Peyer's patch (tissue), 4 donors: ENCODE data around the gene ACSBG1. TPM values are rescaled to one million over a fixed set of nuclear protein-coding genes. Genes with fewer than 3 reads are reported as not detected.

Source experiments
- DNase-seq, 3 donors: peaks; one replicate each; pipeline ENCODE4 v3.0.0-alpha.2; 2017 to 2019
- H3K27ac ChIP-seq, 4 donors: fragments of 200-600 bp; sonication (generic); one replicate each; pipeline ENCODE4 v1.5.1; 2016 to 2019
- H3K27me3 ChIP-seq, 2 donors: fragments of 200-600 bp; sonication (generic); one replicate each; pipeline ENCODE4 v1.5.1; 2019
- H3K36me3 ChIP-seq, 3 donors: fragments of 200-600 bp; sonication (generic); one replicate each; pipeline ENCODE4 v1.5.1; 2016 to 2019
- H3K4me1 ChIP-seq, 4 donors: fragments of 200-600 bp; sonication (generic); one replicate each; pipeline ENCODE4 v1.5.1; 2016 to 2019
- H3K4me3 ChIP-seq, 4 donors: fragments of 200-600 bp; sonication (generic); 1 replicate in 3 of 4; 2 replicates in 1 of 4; pipeline ENCODE4 v1.5.1; 2016 to 2019; ENCODE audit warnings: mild to moderate bottlenecking in 1 of 4
- H3K9me3 ChIP-seq, 4 donors: fragments of 200-600 bp; sonication (generic); one replicate each; pipeline ENCODE4 v1.5.1; 2016 to 2019; ENCODE audit warnings: mild to moderate bottlenecking in 1 of 4
- CTCF ChIP-seq, 6 experiments: fragments of 450-650 bp in 4 of 6; fragments of 200-600 bp in 2 of 6; sonication (generic) in 1 of 6; IDR thresholded peaks; one replicate each; pipeline ENCODE4 v1.5.1; 2017 to 2019; ENCODE audit warnings: antibody characterized with exemption in 6 of 6, mild to moderate bottlenecking in 3 of 6, moderate library complexity in 1 of 6
- POLR2A ChIP-seq, 2 donors: fragments of 450-650 bp; IDR thresholded peaks; one replicate each; pipeline ENCODE4 v1.5.1; 2017; ENCODE audit warnings: antibody characterized with exemption in 2 of 2, mild to moderate bottlenecking in 2 of 2, moderate library complexity in 2 of 2
- total RNA-seq, 4 donors: library from RNA; depleted of rRNA; stranded (reverse); fragments of >200 nt; gene quantifications; one replicate each; pipeline ENCODE4 v1.1.0, GENCODE V29; 2016

The ACSBG1 gene
- total RNA-seq, 4 donors from 2014 or later, result not detected

GRCh38 chr15:78272776-78273175 is 38.4 kb upstream of the ACSBG1 start:
- peaks cover 0 to 43% (median 0%) of the 10 kb centered on the region in 3 donors for H3K36me3 ChIP-seq

DNA sequence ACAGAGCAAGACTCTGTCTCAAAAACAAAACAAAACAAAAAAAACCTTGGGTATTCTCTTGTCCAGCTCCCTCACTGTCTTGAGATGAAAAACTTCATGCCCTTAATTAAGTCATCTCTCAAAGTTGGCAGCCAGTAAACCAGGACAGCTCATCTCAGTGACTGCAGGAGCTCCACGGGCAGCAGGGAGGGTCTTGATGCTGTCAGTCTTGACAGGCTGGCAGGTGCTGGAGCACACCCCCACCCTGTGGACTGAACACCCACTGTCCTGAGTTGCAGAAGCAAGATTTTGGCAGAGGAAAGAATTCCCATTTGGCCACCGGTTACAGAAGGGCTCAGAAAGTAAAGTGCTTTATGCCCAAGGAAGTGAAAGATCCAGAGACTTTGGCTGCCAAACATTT is 38.0 kb upstream of the ACSBG1 start:
- Histone ChIP-seq H3K4me1 (no peaks in the 10 kb centered on the region), H3K27ac (no peak overlapping the region), H3K36me3 (peaks cover 0 to 43% (median 0%) of the 10 kb centered on the region in 3 donors), H3K27me3 (no peaks in the 10 kb centered on the region), H3K9me3 (no peaks in the 10 kb centered on the region), H3K4me3 (no peak overlapping the region)
- TF ChIP-seq POLR2A (IDR thresholded peaks at IDR 0.05) (no peak), CTCF (IDR thresholded peaks at IDR 0.05) (no peak)
- DNase-seq, result no peak

More at GRCh38 chr15:78272776-78273175, 38.4 kb upstream of the ACSBG1 start:
- DNase-seq, result no peak
- no peak for TF ChIP-seq CTCF (IDR thresholded peaks at IDR 0.05)
- no peak for TF ChIP-seq POLR2A (IDR thresholded peaks at IDR 0.05)
- Histone ChIP-seq H3K9me3 (no peaks in the 10 kb centered on the region), H3K27me3 (no peaks in the 10 kb centered on the region), H3K4me1 (no peaks in the 10 kb centered on the region), H3K27ac (no peak overlapping the region), H3K4me3 (no peak overlapping the region)

GRCh38 chr15:78266806-78267205 is 32.4 kb upstream of the ACSBG1 start:
- TF ChIP-seq POLR2A (IDR thresholded peaks at IDR 0.05), result no peak
- no peak for TF ChIP-seq CTCF (IDR thresholded peaks at IDR 0.05)
- Histone ChIP-seq H3K9me3 (no peaks in the 10 kb centered on the region), H3K36me3 (peaks cover 0 to 8% (median 0%) of the 10 kb centered on the region in 3 donors), H3K27me3 (no peaks in the 10 kb centered on the region), H3K4me3 (no peak overlapping the region), H3K4me1 (peaks cover 0 to 14% (median 4%) of the 10 kb centered on the region in 4 donors), H3K27ac (peak overlapping the region in 1 of 4 donors; percentile 21)
- no peak for DNase-seq

DNA sequence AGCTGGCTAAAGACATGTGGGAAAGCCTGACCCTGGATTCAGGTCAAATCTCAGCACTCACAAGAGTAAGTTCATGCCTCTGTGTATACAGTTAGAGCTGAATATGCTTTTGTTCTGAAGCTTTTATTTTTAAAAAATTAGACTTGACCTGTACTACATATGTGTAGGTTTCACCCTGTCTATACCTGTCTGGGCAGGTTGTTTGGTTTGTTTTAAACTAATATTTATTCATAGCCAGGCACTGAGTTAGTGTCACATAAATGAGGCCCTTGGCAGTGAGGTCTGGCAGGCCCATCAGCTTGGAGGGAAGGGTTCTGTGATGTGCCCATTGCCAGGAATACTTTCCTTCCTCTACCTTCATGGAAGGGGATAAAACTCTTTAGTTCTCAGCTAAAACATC is 31.9 kb upstream of the ACSBG1 start:
- Histone ChIP-seq H3K4me1 (peaks cover 0 to 14% (median 4%) of the 10 kb centered on the region in 4 donors), H3K4me3 (no peak overlapping the region), H3K27ac (peak overlapping the region in 1 of 4 donors; percentile 21), H3K9me3 (no peaks in the 10 kb centered on the region), H3K27me3 (no peaks in the 10 kb centered on the region), H3K36me3 (peaks cover 0 to 7% (median 0%) of the 10 kb centered on the region in 3 donors)
- TF ChIP-seq POLR2A (IDR thresholded peaks at IDR 0.05) (no peak), CTCF (IDR thresholded peaks at IDR 0.05) (no peak)
- DNase-seq, result no peak

DNA sequence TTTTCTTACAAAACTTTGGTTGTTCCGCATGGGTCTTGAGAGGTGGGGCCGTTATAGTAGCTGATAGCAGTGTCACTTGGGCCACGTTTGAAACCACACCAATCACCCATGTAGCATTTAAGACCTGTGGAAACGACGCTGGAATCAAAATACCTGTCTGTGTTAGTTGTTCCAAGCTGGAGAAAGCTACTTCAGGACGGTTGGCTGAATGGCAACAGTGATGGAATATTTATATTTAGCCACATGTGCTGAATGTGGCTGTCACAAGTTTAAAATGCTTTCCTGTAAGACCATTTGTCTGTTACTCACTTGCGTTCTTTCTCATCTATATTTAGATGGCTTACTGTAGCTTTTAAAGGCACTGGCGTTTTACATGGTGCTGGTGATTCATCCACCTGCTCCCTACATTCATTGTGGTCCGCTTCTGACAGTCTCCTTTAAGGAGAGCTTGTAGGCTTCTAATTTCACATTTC is 31.4 kb upstream of the ACSBG1 start:
- Histone ChIP-seq H3K4me1 (peaks cover 0 to 14% (median 4%) of the 10 kb centered on the region in 4 donors), H3K4me3 (no peak overlapping the region), H3K27me3 (no peaks in the 10 kb centered on the region), H3K9me3 (no peaks in the 10 kb centered on the region), H3K27ac (peak overlapping the region in 1 of 4 donors; percentile 82), H3K36me3 (peaks cover 0 to 3% (median 0%) of the 10 kb centered on the region in 3 donors)
- no peak for TF ChIP-seq POLR2A (IDR thresholded peaks at IDR 0.05)
- TF ChIP-seq CTCF (IDR thresholded peaks at IDR 0.05), result no peak
- no peak for DNase-seq

DNA sequence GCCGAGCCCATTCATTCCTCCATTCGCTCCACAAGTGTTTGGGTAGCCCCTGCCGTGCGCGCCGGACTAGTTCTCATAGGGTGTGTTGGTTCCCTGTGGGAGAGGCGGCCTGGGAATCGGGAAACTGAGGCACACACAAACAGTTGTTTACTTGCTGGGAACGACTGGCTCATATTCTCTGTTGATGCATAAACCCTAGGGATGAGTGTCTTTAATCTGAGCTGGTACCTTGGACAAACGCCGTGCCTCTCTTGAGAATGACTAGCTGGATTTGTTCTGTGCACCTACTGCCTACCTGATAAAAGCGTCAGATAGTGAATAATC is 30.7 kb upstream of the ACSBG1 start:
- Histone ChIP-seq H3K4me3 (peak overlapping the region; percentile 61 to 72 (median 62)), H3K4me1 (peaks cover 0 to 14% (median 4%) of the 10 kb centered on the region in 4 donors), H3K9me3 (no peaks in the 10 kb centered on the region), H3K27me3 (no peaks in the 10 kb centered on the region), H3K27ac (peak overlapping the region; percentile 44 to 86 (median 78)), H3K36me3 (no peaks in the 10 kb centered on the region)
- no peak for DNase-seq
- TF ChIP-seq CTCF (IDR thresholded peaks at IDR 0.05) (no peak), POLR2A (IDR thresholded peaks at IDR 0.05) (no peak)
